Muscle layer of colon (tissue), 2 donors: Measurements from ENCODE around the gene KCNMA1.
"Not testable (repeated sequence)": the region's sequence is repeated elsewhere in the genome, so short reads cannot be mapped to it uniquely, and the experiment has no call there.

Experiments
- H3K27ac ChIP-seq: one replicate; pipeline ENCODE4 v1.7.0; 2013; ENCODE audit warnings: low read depth, mild to moderate bottlenecking, low read length, moderate library complexity
- H3K27me3 ChIP-seq, 2 donors: one replicate each; pipeline ENCODE4 v1.7.0; 2013; ENCODE audit warnings: low read length in 2 of 2, mild to moderate bottlenecking in 2 of 2; ENCODE audit not compliant: insufficient read depth in 2 of 2, control insufficient read depth in 1 of 2
- H3K36me3 ChIP-seq: one replicate; pipeline ENCODE4 v1.7.0; 2013; ENCODE audit warnings: mild to moderate bottlenecking, low read length; ENCODE audit not compliant: insufficient read depth
- H3K4me1 ChIP-seq: one replicate; pipeline ENCODE4 v1.7.0; 2013; ENCODE audit warnings: mild to moderate bottlenecking, low read length; ENCODE audit not compliant: insufficient read depth
- H3K4me3 ChIP-seq, 2 donors: one replicate each; pipeline ENCODE4 v1.7.0; 2013; ENCODE audit warnings: low read length in 2 of 2, low read depth in 1 of 2, mild to moderate bottlenecking in 1 of 2, moderate library complexity in 1 of 2
- H3K9ac ChIP-seq: one replicate; pipeline ENCODE4 v1.7.0; 2013; ENCODE audit warnings: low read length
- H3K9me3 ChIP-seq: one replicate; pipeline ENCODE4 v1.7.0; 2013; ENCODE audit warnings: mild to moderate bottlenecking, low read length
- donor health status: abdominal sarcoma.
- donor health status: Adenocarcinoma of cecum.

KCNMA1 gene

DNA sequence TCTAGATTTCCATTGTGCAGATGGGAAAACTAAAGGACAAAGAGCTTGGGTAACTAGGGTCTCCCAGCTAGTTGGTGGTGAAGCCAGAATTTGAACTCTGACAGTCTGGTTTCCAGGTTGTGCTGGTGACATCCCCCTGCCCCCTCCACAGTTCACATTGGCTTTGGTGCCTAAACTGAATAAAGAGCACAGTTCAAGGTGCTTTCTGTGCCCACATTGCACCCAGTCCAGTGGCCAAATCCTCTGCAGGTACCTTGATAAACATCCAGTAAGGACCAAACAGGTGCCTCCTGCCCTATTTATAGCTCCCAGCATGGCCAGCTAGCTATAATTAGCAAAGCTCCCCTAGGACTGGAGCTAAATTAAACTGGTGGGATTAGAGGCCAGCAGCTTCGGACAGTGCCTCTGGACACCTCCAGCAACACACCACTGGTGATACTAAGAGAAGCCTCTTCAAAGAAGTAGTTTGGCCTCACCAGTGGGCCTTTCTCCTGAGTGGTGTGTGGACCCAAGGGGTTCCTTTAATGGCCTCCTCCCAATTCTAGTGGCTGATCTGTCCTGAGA, 59.9 kb downstream of the KCNMA1 start:
- no peak overlapping the region for H3K9ac ChIP-seq
- H3K27me3 ChIP-seq = no peaks in the 10 kb centered on the region
- no peaks in the 10 kb centered on the region for H3K36me3 ChIP-seq
- no peak overlapping the region for H3K4me3 ChIP-seq
- peak overlapping the region; percentile 4 for H3K27ac ChIP-seq
- peaks cover 48% of the 10 kb centered on the region for H3K4me1 ChIP-seq
- no peaks in the 10 kb centered on the region for H3K9me3 ChIP-seq

DNA sequence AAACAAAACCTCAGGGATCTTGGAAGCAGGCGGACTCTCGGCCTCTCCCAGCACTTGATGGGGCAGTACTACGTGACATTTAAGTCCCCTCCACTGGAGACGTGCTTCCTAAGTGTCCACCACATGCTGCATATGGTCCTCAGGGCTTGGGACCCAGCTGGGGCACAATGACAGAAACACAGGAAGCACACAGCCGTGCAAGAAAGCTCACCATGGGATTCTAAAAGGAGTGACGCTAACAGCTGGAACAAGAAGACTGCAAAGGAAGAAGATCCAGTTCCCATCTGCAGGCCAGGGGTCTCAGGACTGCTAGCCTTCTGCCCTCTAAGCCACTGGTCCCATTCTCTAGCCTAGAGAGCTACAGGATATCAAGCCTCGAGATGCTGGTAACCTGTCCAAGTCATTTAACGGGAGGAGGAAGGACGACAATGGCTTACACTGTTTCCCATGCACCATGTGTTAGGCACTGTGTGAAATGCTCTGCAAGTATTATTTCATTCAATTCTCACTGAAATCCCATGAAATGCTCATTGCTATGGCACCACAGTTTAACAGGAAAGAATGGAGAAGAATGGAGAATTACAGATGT, 61.1 kb downstream of the KCNMA1 start:
- Histone ChIP-seq H3K4me1 (peaks cover 54% of the 10 kb centered on the region), H3K27ac (no peak overlapping the region)

DNA sequence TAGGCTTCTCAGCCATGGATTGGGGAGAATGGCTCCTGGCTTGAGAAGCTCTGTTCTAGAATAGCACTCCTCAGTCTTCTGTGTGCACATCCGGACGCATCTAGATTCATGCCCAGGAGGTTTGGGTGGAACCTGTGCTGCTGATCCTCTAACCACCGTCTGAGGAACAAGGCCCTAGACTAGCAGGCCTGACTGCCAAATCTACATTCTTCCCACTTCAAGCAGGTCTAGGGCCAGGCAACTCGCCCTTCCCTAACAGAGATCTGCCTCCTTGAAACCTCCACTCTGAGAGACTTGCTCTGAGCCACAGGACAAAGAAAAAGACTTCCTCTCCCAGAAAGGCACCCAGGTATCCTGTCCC, 61.6 kb downstream of the KCNMA1 start:
- H3K9ac ChIP-seq = no peak overlapping the region
- no peaks in the 10 kb centered on the region for H3K36me3 ChIP-seq
- no peaks in the 10 kb centered on the region for H3K27me3 ChIP-seq
- no peaks in the 10 kb centered on the region for H3K9me3 ChIP-seq
- no peak overlapping the region for H3K27ac ChIP-seq
- H3K4me3 ChIP-seq = no peak overlapping the region
- peaks cover 59% of the 10 kb centered on the region for H3K4me1 ChIP-seq

More for the DNA sequence above, 61.1 kb downstream of the KCNMA1 start:
- H3K9me3 ChIP-seq = no peaks in the 10 kb centered on the region
- H3K9ac ChIP-seq = no peak overlapping the region
- no peak overlapping the region for H3K4me3 ChIP-seq
- H3K36me3 ChIP-seq = no peaks in the 10 kb centered on the region
- H3K27me3 ChIP-seq = no peaks in the 10 kb centered on the region

DNA sequence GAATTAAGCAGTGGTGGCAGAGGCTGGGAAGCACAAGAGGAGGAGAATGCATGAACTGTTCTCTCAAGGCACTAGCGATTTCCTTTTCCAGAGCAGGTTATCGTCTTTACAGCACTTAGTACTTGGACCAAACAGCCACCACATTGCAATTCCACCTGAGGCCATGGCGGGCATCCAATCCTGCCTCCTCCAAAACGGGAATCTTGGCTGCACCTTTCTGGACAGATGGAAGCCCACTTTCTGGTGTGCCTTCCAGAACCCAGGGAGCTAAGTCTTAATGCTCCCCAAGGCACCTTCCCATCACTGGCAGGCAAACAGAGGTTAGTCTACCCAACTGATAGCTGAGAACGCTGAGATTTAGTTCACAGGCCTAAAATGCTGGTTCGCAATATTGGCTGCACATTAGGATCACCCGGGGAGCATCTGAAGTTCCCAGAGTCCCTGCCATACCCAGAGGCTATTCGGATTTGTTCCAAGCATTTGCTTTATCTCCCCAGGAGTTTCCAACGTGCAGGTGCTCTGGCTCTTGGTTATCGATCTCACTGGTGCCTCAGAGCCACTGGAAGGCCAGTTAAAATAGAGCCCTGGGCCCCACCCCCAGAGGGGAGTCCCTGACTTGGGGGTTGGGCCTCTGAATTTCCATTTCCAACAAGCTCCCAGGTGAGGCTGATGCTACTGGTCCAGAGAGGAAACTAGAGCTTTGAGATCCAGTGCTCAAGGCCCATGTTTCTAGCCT, 62.2 kb downstream of the KCNMA1 start:
- no peak overlapping the region for H3K4me3 ChIP-seq
- H3K9ac ChIP-seq = no peak overlapping the region
- peak overlapping the region; percentile 41 for H3K27ac ChIP-seq
- peaks cover 59% of the 10 kb centered on the region for H3K4me1 ChIP-seq
- H3K9me3 ChIP-seq = no peaks in the 10 kb centered on the region
- no peaks in the 10 kb centered on the region for H3K27me3 ChIP-seq
- no peaks in the 10 kb centered on the region for H3K36me3 ChIP-seq

DNA sequence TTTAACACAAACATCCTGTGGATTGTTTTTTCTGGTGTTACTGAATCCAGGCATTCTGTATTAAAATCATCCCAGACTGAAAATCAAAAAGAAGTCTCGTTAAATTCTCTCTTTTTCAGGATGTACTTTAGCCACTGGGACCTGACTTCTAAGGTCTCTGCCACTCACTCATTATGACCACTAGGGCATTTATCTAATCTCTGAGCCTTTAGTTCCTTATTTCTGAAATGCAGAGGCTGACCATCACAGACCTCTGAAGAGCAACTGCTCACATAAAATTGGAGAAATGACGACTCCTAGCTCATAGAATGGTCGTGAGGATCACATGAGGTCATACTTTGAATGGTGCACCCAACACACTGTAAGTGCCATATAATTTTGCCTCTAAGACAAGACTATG, 63.2 kb downstream of the KCNMA1 start:
- Histone ChIP-seq H3K27me3 (no peaks in the 10 kb centered on the region), H3K9ac (no peak overlapping the region), H3K4me1 (peaks cover 59% of the 10 kb centered on the region), H3K27ac (no peak overlapping the region), H3K36me3 (no peaks in the 10 kb centered on the region), H3K4me3 (no peak overlapping the region), H3K9me3 (no peaks in the 10 kb centered on the region)

DNA sequence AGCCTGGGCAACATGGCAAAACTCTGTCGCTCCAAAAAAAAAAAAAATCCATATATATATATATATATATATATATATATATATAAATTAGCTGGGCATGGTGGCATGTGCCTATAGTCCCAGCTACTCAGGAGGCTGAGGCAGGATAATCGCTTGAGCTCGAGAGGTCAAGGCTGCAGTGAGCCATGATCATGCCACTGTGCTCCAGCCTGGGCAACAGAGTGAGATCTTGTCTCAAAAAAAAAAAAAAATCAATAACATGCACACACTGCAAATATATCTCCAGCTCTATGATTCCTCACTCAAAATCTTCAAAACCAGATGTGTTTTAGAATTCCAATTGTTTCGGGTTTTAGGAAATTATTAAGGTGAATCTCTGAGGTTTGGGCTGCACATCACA, 65.1 kb downstream of the KCNMA1 start:
- not testable (repeated sequence) for H3K27me3 ChIP-seq, H3K36me3 ChIP-seq, H3K9me3 ChIP-seq, H3K4me3 ChIP-seq, H3K9ac ChIP-seq
- H3K4me1 ChIP-seq = peaks cover 41% of the 10 kb centered on the region
- peak overlapping the region; percentile 32 for H3K27ac ChIP-seq

DNA sequence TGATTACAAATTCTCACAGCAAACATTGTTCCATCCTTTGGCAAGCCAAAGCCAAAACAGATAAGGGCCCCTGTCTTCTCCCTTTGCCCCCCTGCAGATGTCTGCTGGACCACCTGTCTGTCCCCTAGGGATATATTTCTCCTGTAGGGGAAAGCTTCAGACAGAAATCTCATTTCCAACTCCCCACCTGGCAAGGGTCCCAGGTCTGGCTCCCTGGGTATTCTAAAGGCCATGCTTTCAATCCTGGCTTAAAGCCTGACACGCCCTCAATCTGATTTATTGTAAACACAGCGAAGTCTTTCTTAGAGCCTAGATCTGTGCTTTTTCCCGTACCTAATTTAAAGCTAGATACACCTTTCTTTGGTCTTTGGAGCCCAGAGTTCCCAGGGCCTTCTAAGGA, 66.1 kb downstream of the KCNMA1 start:
- Histone ChIP-seq H3K4me1 (peaks cover 36% of the 10 kb centered on the region), H3K4me3 (no peak overlapping the region), H3K27ac (peak overlapping the region; percentile 35), H3K9ac (no peak overlapping the region), H3K27me3 (no peaks in the 10 kb centered on the region), H3K9me3 (no peaks in the 10 kb centered on the region), H3K36me3 (no peaks in the 10 kb centered on the region)

DNA sequence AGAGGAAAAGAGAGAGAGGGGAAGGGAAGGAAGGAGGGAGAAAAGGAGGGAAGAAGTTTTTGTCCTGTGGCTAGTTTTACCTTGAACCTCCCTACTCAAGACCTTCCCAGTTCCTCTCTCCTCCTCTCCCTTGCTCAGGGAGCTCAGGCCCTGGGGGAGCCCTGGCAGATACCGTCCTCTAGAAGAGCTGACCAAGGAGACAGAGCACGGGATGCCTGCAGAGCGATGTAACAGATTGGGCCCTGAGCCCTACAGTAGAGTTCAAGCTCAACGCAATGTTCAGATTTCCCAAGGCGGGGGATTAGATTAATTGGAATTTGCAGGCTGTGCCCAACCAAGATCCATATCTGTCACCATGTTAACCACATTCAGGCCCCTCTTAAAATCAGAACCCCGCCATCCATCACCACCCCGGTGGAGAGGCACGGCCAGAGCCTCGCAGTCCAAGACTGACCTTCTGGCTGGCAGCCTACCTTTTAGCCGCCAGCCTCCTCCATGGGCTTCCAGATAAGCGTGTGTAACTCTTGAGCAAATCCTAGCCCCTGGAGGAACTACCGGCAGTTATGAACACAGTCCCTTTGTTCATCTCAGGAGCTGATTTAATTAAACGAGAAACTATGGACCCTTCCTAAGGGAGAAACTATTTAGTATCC, 70.6 kb downstream of the KCNMA1 start:
- H3K9ac ChIP-seq = no peak overlapping the region
- no peaks in the 10 kb centered on the region for H3K9me3 ChIP-seq
- no peaks in the 10 kb centered on the region for H3K27me3 ChIP-seq
- H3K36me3 ChIP-seq = no peaks in the 10 kb centered on the region
- H3K4me3 ChIP-seq = no peak overlapping the region
- H3K4me1 ChIP-seq = peaks cover 59% of the 10 kb centered on the region
- peak overlapping the region; percentile 1 for H3K27ac ChIP-seq

DNA sequence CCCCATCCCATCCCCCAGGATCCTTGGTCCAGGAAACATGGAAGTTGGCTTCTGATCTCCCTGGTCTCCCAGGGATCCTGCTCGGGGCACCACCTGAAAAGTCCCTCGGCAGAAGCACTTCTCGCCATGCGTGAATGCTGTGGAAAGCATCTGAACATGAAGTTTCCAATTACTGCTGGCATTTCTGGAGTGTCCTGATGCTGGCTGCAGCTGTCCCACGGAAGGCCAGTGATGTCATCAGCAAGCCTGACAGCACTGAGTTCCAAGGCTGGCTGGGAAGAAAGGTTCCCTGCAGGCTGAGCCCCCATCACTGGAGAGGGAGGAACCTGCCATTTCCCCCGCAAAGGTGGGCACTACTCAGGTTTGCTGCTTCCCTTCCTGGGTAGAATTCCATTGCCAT, 71.4 kb downstream of the KCNMA1 start:
- no peaks in the 10 kb centered on the region for H3K36me3 ChIP-seq
- H3K27me3 ChIP-seq = no peaks in the 10 kb centered on the region
- no peak overlapping the region for H3K4me3 ChIP-seq
- peak overlapping the region; percentile 57 for H3K27ac ChIP-seq
- no peaks in the 10 kb centered on the region for H3K9me3 ChIP-seq
- peaks cover 54% of the 10 kb centered on the region for H3K4me1 ChIP-seq
- no peak overlapping the region for H3K9ac ChIP-seq

DNA sequence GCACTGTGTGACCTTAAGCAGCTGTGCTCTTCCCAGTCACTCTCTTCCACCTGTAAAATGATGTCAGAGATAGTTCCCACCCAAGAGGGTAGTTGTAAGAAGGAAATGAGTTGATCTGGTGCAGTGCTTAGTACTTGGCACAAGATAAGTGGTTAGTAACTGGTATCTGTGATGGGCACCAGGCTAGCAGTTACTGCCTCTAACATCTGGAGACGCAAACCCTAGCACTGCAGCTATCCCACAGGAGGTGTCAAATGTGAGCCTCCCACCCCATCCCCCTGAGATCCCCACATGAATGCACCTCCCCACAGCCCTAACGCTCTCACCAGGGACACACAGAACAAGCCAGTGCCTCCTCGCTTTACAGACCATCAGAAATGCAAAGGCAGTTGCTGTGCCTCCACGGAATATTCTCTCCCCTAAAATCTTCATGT, 72.0 kb downstream of the KCNMA1 start:
- no peaks in the 10 kb centered on the region for H3K27me3 ChIP-seq
- peaks cover 53% of the 10 kb centered on the region for H3K4me1 ChIP-seq
- H3K9me3 ChIP-seq = no peaks in the 10 kb centered on the region
- peak overlapping the region; percentile 57 for H3K27ac ChIP-seq
- no peak overlapping the region for H3K9ac ChIP-seq
- no peak overlapping the region for H3K4me3 ChIP-seq
- no peaks in the 10 kb centered on the region for H3K36me3 ChIP-seq

DNA sequence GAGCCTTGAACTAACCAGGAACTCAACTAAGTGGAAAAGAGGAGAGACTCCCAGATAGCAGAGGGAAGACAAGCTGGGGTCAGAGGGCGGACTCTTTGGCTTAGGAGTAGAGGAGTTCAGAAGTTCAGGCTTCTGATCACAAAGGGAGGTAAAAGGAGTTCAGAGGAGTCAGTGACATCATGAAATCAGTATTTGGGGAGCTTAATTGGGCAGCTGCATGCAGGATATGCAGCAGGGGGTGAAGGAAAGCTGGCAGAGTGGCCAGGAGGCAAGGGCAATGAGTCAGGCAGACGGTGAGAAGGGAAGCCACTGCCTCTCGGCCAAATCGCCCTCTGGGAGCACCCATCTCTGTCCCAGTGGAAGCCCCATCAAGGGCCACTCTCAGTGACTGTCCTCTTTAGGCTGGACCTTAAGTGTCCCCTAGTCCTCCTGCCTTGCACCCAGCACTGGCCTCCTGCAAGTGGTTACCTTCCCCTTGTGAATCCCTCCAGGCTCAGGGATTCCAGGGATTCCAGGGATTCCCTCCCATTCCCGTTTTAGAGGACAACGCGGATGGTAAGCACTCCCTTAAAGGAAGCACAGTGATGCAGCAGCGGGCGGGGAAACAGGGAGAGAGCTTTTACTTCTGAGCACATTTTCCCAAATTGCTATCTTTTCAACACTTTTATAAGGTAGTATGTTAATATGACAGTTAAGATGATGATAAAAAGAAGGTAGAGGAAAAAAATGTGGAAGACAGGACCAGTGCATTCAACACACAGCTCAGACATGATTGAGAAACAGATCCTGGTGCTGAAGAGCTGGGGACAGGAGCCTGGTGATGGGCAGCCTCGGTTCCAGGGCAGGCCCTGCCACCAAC, 72.6 kb downstream of the KCNMA1 start:
- Histone ChIP-seq H3K9ac (no peak overlapping the region), H3K27me3 (no peaks in the 10 kb centered on the region), H3K27ac (peak overlapping the region; percentile 57), H3K4me1 (peaks cover 53% of the 10 kb centered on the region), H3K36me3 (no peaks in the 10 kb centered on the region), H3K4me3 (no peak overlapping the region), H3K9me3 (no peaks in the 10 kb centered on the region)
